Measurements from ENCODE around the gene HDHD5.

HDHD5 gene

DNA sequence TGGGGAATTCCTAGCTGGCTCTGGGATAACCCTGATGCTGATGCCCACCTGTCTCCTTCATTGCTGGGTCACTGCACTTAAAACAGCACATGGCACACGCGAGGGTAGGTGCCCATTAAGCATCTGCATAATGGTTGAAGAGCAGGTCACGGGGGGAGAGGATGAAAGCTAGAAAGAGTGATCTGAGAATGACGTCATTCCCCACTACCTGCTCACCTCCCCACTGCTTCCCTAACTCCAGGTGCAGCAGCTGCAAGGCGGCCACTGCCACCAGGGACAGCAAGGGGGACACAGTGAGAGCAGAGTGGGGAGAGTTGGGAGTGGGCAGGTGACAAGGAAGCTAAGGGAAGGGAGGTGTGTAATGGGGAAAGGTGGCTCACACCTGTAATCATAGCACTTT is 33.1 kb upstream of the HDHD5 start:
- H3K4me3 ChIP-seq (ENCODE audit: low read depth, low read length): no peak overlapping the region
- no peak for DNase-seq (ENCODE audit: low read depth)
- no peak for TF ChIP-seq CTCF (IDR thresholded peaks at IDR 0.05; ENCODE audit: low read depth, low read length, missing control alignments)

DNA sequence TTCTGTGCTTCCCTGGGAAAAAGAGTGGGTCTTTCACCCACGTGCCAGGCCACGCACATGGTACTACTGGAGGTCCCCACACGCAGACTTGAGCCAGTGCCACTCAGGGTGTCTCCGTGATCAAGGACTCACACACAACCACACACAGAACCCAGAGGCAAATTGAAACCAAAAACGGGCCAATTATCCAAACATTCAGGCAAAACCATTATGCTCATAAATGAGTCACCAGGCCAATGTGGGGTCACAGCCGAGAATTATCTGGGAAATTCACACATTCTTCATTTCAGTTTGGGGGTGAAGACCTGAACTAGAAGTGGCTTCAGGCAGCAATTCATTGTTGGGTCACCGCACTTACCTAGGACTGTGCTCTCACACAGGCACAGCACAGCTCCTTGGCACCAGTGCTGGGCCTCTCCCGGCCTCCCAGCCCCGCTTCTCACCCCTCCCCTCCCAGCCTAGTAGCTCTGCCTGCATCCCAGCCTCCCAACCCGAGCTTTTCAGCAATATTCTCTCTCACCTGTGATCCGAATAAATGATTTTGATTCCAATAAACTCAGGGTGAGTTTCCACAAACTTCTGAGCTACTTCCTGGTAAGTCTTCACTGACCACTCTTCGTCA is 32.2 kb upstream of the HDHD5 start:
- DNase-seq (ENCODE audit: low read depth): no peak

DNA sequence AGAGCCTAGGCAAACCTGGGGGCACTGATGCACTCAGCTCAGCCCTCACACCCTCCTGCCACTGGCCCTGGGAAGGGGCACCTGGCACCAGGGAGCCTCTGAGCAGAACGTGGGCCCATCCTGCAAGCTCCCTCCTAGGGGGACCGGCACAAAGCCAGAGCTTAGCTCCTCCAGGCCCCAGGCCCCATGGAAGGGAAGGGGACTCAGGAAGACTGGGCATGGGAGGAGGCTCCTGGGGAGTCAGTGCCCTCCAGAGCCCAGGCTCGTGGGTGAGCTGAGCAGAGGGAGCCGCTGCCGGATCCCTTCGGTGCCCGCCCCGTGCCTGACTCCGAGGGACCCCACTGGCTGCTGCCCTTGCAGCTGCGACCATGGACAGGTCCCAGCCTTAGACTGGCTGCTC is 31.6 kb upstream of the HDHD5 start:
- DNase-seq (ENCODE audit: low read depth): no peak
- TF ChIP-seq CTCF (IDR thresholded peaks at IDR 0.05; ENCODE audit: low read depth, low read length, missing control alignments): no peak
- H3K4me3 ChIP-seq (ENCODE audit: low read depth, low read length): no peak overlapping the region

More for the DNA sequence above, 32.2 kb upstream of the HDHD5 start:
- H3K4me3 ChIP-seq (ENCODE audit: low read depth, low read length): no peak overlapping the region
- TF ChIP-seq CTCF (IDR thresholded peaks at IDR 0.05; ENCODE audit: low read depth, low read length, missing control alignments): no peak

- no peak for TF ChIP-seq CTCF (IDR thresholded peaks at IDR 0.05; ENCODE audit: low read depth, low read length, missing control alignments)
- no peak for DNase-seq (ENCODE audit: low read depth)
Observed at GRCh38 chr22:17176715-17177114, 17.6 kb upstream of the HDHD5 start.

DNA sequence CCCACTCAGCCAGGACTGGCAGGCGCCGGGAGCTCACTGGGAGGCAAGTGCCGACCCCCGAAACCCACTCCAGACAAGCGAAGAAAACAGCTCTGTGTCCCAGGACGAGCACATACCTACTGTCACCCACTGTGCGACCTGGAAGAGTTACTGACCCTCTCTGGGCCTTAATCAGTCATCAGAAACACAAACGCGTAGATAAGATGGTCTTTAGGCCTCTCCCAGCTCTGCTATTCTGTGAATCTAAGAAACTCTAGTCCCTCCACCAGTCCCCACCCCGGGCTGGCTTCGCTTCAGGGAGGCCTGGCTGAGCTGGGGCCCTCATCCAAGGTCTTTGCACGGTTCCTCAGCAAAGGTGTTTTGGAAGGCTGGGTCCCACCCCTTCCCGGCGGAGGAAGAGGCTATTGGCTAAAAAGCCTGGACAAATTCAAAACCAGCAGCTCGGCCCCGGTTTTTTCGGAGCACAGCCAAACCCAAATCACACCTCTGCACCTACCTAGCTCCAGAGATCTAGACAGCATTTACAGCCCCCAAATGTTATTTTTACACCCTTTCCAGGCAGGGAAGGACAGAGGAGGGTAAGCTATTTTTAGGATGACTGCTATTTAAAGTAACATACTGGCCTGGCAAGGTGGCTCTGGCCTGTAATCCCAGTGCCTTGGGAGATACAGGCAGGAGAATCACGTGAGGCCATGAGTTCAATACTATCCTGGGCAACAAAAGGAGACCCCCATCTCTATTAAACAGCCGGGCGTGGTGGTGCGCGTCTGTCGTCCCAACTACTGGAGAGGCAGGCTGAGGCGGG is 13.2 kb upstream of the HDHD5 start:
- TF ChIP-seq CTCF (IDR thresholded peaks at IDR 0.05; ENCODE audit: low read depth, low read length, missing control alignments): no peak
- DNase-seq (ENCODE audit: low read depth): no peak
- H3K4me3 ChIP-seq (ENCODE audit: low read depth, low read length): peak overlapping the region; percentile 68

More at GRCh38 chr22:17176715-17177114, 17.6 kb upstream of the HDHD5 start:
- no peak overlapping the region for H3K4me3 ChIP-seq (ENCODE audit: low read depth, low read length)

DNA sequence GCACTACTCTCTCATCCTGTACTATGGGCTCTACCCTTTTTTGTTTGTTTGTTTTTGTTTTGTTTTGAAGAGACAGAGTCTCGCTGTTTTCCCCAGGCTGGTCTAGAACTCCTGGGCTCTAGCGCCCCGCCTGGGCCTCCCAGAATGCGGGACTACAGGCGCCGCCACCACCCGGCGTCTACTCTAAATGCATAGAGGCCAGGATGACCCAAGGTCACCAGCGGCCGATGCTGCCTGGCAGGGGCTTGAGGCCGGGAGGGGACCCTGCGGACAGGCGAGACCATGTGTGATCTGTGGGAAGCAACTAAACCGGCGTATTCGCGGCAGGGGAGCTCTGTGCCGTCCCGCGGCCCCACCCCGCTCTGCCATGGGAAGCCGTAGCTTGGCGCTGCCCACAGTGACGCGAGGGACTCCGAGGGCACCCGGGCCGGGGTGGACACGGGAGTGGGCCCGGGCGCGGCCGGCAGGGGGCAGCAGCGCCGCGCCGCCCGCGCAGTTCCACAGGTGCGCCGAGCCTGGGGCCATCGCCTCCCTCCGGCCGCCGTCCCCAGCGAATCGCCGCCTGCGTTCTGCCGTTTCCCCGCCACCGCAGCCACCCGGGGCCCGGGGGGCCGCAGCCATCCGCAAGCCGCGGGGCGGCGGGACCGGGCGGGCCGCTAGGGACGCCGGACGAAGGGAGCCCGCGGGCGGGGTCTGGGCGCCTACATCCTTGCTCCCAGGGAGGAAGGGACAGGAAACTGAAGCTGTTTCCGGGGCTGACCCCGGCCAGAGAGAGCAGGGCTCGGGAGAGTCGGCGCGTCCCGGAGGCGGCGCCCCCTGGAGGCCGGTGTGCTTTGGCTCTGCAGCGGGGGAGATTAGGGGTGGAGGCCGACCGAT is 12.3 kb upstream of the HDHD5 start:
- H3K4me3 ChIP-seq (ENCODE audit: low read depth, low read length): peak overlapping the region; percentile 68
- peak; percentile 49 for DNase-seq (ENCODE audit: low read depth)
- peak; percentile 80 for TF ChIP-seq CTCF (IDR thresholded peaks at IDR 0.05; ENCODE audit: low read depth, low read length, missing control alignments)

Measured in GM12864 (cell line).